Caco-2 (cell line): Measurements from ENCODE around the gene COTL1. TPM values are rescaled to one million over a fixed set of nuclear protein-coding genes. Genes with fewer than 3 reads are reported as not detected.
"Not testable (repeated sequence)": the region's sequence is repeated elsewhere in the genome, so short reads cannot be mapped to it uniquely, and the experiment has no call there.

Experiments used
- BruUV-seq: library from RNA; stranded (reverse); fragments of 400-500 nt; replicated peaks from 2 replicates; lab custom pipeline; 2021; lab: Mats Ljungman, UMichigan
- CTCF ChIA-PET: fragments of 300-600 bp; sonication (Branson Sonifier 250); formaldehyde crosslinking; loops from one replicate; lab custom pipeline; 2022; ENCODE audit warnings: antibody characterized with exemption; lab: Charles Lee
- POLR2A ChIA-PET: fragments of 300-600 bp; sonication (Branson Sonifier 250); formaldehyde crosslinking; loops from one replicate; lab custom pipeline; 2022; ENCODE audit warnings: antibody characterized with exemption; lab: Charles Lee
- DNase-seq, 2 experiments: peaks; one replicate each; pipeline versions ENCODE4 v3.0.0 to v3.0.0-alpha.2; 2020 to 2022
- H3K27me3 ChIP-seq: replicated peaks from 2 replicates; pipeline ENCODE4 v1.6.0; 2011; ENCODE audit warnings: low read length; ENCODE audit not compliant: control insufficient read depth, insufficient read depth
- H3K36me3 ChIP-seq: 2 replicates; pipeline ENCODE4 v1.5.1; 2011; ENCODE audit warnings: low read length; ENCODE audit not compliant: control insufficient read depth, insufficient read depth
- H3K4me1 ChIP-seq: fragments of 250-450 bp; sonication (Bioruptor Pico); 2 replicates; pipeline ENCODE4 v1.5.1; 2020; ENCODE audit warnings: mild to moderate bottlenecking
- H3K4me3 ChIP-seq: 2 replicates; pipeline ENCODE4 v1.5.1; 2011; ENCODE audit warnings: low read depth, mild to moderate bottlenecking, control low read depth, low read length
- H3K9me3 ChIP-seq: fragments of 250-450 bp; sonication (Bioruptor Pico); 2 replicates; pipeline ENCODE4 v1.5.1; 2020; ENCODE audit warnings: mild to moderate bottlenecking, moderate library complexity
- H3K27ac Mint-ChIP-seq: one replicate; pipeline ENCODE4 v1.8.0; 2022; ENCODE audit warnings: mixed read lengths; ENCODE audit not compliant: unreplicated experiment
- H3K27me3 Mint-ChIP-seq: one replicate; pipeline ENCODE4 v1.8.0; 2022; ENCODE audit warnings: mixed read lengths; ENCODE audit not compliant: insufficient read depth, unreplicated experiment
- H3K36me3 Mint-ChIP-seq: one replicate; pipeline ENCODE4 v1.8.0; 2022; ENCODE audit warnings: mild to moderate bottlenecking, mixed read lengths; ENCODE audit not compliant: insufficient read depth, unreplicated experiment
- H3K4me1 Mint-ChIP-seq: one replicate; pipeline ENCODE4 v1.8.0; 2022; ENCODE audit warnings: low read depth, mixed read lengths; ENCODE audit not compliant: unreplicated experiment
- H3K4me3 Mint-ChIP-seq: one replicate; pipeline ENCODE4 v1.8.0; 2022; ENCODE audit warnings: mild to moderate bottlenecking, moderate library complexity, mixed read lengths; ENCODE audit not compliant: unreplicated experiment
- H3K9me3 Mint-ChIP-seq: one replicate; pipeline ENCODE4 v1.8.0; 2022; ENCODE audit warnings: mixed read lengths; ENCODE audit not compliant: unreplicated experiment
- intact Hi-C: fragments of 100-400 bp; cut with micrococcal nuclease; formaldehyde crosslinking; loops from one replicate; pipeline ENCODE4 v1.10.0; 2022; ENCODE audit not compliant: unreplicated experiment
- total RNA-seq: library from RNA; stranded (reverse); gene quantifications from 2 replicates; pipeline ENCODE4 v1.2.3, GENCODE V29; 2022
- TF ChIP-seq, protein P1 (sequence below), 2 experiments: fragments of 200-600 bp in 1 of 2; IDR thresholded peaks; 1 replicate in 1 of 2; 2 replicates in 1 of 2; pipeline versions ENCODE4 v1.5.1 to v1.8.0; 2011 to 2022; ENCODE audit warnings: antibody characterized with exemption in 1 of 2, control low read depth in 1 of 2, inconsistent platforms in 1 of 2, low read depth in 1 of 2, low read length in 1 of 2, mild to moderate bottlenecking in 1 of 2, moderate library complexity in 1 of 2; ENCODE audit not compliant: insufficient read depth in 1 of 2, severe bottlenecking in 1 of 2, unreplicated experiment in 1 of 2

COTL1 gene
- total RNA-seq, 1 experiment from 2014 or later = 434 TPM

GRCh38 chr16:84633622-84634021 is 15.7 kb upstream of the COTL1 start:
- no peaks in the 10 kb centered on the region for H3K27me3 Mint-ChIP-seq

GRCh38 chr16:84632862-84633261 is 15.0 kb upstream of the COTL1 start:
- H3K36me3 ChIP-seq, H3K27ac Mint-ChIP-seq, H3K9me3 Mint-ChIP-seq, POLR2A ChIA-PET, H3K4me1 Mint-ChIP-seq, H3K36me3 Mint-ChIP-seq, H3K27me3 Mint-ChIP-seq, BruUV-seq, H3K4me1 ChIP-seq, H3K4me3 ChIP-seq, H3K9me3 ChIP-seq, DNase-seq, intact Hi-C loops, CTCF ChIA-PET, H3K4me3 Mint-ChIP-seq, H3K27me3 ChIP-seq: not testable (repeated sequence)

More at GRCh38 chr16:84633622-84634021, 15.7 kb upstream of the COTL1 start:
- no TSS peak for BruUV-seq
- intact Hi-C loops = no loop called here
- Mint-ChIP-seq H3K4me1 (no peaks in the 10 kb centered on the region), H3K9me3 (no peaks in the 10 kb centered on the region), H3K27ac (no peak overlapping the region), H3K4me3 (no peak overlapping the region), H3K36me3 (no peaks in the 10 kb centered on the region)
- no peaks in the 10 kb centered on the region for H3K9me3 ChIP-seq
- POLR2A ChIA-PET = no interaction called here
- H3K4me3 ChIP-seq = no peak overlapping the region
- H3K27me3 ChIP-seq = no peaks in the 10 kb centered on the region
- TF ChIP-seq, protein P1, sequence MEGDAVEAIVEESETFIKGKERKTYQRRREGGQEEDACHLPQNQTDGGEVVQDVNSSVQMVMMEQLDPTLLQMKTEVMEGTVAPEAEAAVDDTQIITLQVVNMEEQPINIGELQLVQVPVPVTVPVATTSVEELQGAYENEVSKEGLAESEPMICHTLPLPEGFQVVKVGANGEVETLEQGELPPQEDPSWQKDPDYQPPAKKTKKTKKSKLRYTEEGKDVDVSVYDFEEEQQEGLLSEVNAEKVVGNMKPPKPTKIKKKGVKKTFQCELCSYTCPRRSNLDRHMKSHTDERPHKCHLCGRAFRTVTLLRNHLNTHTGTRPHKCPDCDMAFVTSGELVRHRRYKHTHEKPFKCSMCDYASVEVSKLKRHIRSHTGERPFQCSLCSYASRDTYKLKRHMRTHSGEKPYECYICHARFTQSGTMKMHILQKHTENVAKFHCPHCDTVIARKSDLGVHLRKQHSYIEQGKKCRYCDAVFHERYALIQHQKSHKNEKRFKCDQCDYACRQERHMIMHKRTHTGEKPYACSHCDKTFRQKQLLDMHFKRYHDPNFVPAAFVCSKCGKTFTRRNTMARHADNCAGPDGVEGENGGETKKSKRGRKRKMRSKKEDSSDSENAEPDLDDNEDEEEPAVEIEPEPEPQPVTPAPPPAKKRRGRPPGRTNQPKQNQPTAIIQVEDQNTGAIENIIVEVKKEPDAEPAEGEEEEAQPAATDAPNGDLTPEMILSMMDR (IDR thresholded peaks at IDR 0.05; ENCODE audit: insufficient read depth in 1 of 2, low read depth in 1 of 2, low read length in 1 of 2, severe bottlenecking in 1 of 2, unreplicated experiment in 1 of 2) = no peak
- H3K36me3 ChIP-seq = no peaks in the 10 kb centered on the region
- CTCF ChIA-PET = no interaction called here
- DNase-seq = no peak
- no peaks in the 10 kb centered on the region for H3K4me1 ChIP-seq

GRCh38 chr16:84631886-84632285 is 14.0 kb upstream of the COTL1 start:
- TF ChIP-seq, protein P1 (IDR thresholded peaks at IDR 0.05; ENCODE audit: insufficient read depth in 1 of 2, low read depth in 1 of 2, low read length in 1 of 2, severe bottlenecking in 1 of 2, unreplicated experiment in 1 of 2) = no peak
- ChIA-PET CTCF (no interaction called here), POLR2A (interaction anchor here (0.6 kb wide), 1 partner anchor 20 kb away, joined by 3 read pairs; no protein-coding TSS in a partner anchor)
- H3K9me3 ChIP-seq = no peaks in the 10 kb centered on the region
- H3K27me3 Mint-ChIP-seq = no peaks in the 10 kb centered on the region
- H3K4me1 Mint-ChIP-seq = no peaks in the 10 kb centered on the region
- no peak overlapping the region for H3K4me3 ChIP-seq
- no TSS peak for BruUV-seq
- no peak for DNase-seq
- no peaks in the 10 kb centered on the region for H3K36me3 ChIP-seq
- H3K4me1 ChIP-seq = no peaks in the 10 kb centered on the region
- no peaks in the 10 kb centered on the region for H3K9me3 Mint-ChIP-seq
- no peaks in the 10 kb centered on the region for H3K27me3 ChIP-seq
- intact Hi-C loops = no loop called here
- no peaks in the 10 kb centered on the region for H3K36me3 Mint-ChIP-seq
- H3K27ac Mint-ChIP-seq = no peak overlapping the region
- no peak overlapping the region for H3K4me3 Mint-ChIP-seq

- BruUV-seq = no TSS peak
- no peaks in the 10 kb centered on the region for H3K4me1 Mint-ChIP-seq
- TF ChIP-seq, protein P1 (IDR thresholded peaks at IDR 0.05; ENCODE audit: insufficient read depth in 1 of 2, low read depth in 1 of 2, low read length in 1 of 2, severe bottlenecking in 1 of 2, unreplicated experiment in 1 of 2) = no peak
- POLR2A ChIA-PET = no interaction called here
- no peaks in the 10 kb centered on the region for H3K9me3 ChIP-seq
- no peak overlapping the region for H3K27ac Mint-ChIP-seq
- H3K9me3 Mint-ChIP-seq = no peaks in the 10 kb centered on the region
- no peak for DNase-seq
- H3K27me3 ChIP-seq = no peaks in the 10 kb centered on the region
- no peaks in the 10 kb centered on the region for H3K4me1 ChIP-seq
- H3K27me3 Mint-ChIP-seq = no peaks in the 10 kb centered on the region
- intact Hi-C loops = no loop called here
- no peak overlapping the region for H3K4me3 ChIP-seq
- CTCF ChIA-PET = no interaction called here
- H3K36me3 ChIP-seq = no peaks in the 10 kb centered on the region
- H3K36me3 Mint-ChIP-seq = no peaks in the 10 kb centered on the region
- no peak overlapping the region for H3K4me3 Mint-ChIP-seq
These were observed 13.2 kb upstream of the COTL1 start for GRCh38 chr16:84631153-84631466.
